HG03103 (cell line): ENCODE data around the gene EIF3C.
A peak's percentile ranks its signal among the peaks of the same experiment; 100 is the strongest.
"Not testable (repeated sequence)": the region's sequence is repeated elsewhere in the genome, so short reads cannot be mapped to it uniquely, and the experiment has no call there.

Experiments used
- ATAC-seq: cut with Tn5 transposase; IDR thresholded peaks from one replicate; pipeline ENCODE4 v1.9.1; 2021; ENCODE audit warnings: low read depth; ENCODE audit not compliant: unreplicated experiment

EIF3C gene

GRCh38 chr16:28746618-28747350, 35.5 kb downstream of the EIF3C start:
- ATAC-seq, result not testable (repeated sequence)

- ATAC-seq, result peak; percentile 94
These were observed 38.8 kb downstream of the EIF3C start for GRCh38 chr16:28749997-28750465.

DNA sequence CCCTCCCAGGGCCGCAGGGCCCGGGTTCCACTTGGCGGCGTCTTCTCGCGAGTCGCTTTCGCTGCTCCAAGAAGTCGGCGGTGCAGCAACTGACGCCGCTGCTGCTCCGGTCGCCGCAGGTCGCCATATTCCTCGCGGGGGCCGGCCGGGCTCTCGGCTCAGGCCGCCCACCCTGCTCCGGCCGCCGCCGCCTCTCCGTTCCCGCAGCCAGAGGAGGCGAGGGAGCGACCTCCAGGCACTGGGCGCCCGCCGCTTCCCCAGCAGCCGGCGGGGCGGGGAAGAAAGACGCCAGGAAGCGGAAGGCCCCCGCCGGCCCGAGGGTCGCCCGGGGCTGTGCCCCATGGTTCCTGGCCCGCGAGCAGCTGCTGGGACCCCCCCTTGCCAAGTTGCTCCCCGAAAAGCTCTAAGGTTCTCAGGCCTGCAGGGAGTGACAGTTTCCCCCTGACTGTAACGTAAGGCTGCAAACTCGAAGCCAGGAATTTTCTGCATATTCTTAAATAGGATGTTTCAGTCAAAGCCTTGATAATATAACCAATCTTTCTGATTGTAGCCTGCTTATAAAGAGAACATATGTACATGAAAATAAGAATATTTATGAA, 39.3 kb downstream of the EIF3C start:
- ATAC-seq, result not testable (repeated sequence)

- not testable (repeated sequence) for ATAC-seq
These were observed 40.2 kb downstream of the EIF3C start, which contains the start of gene NPIPB9 for GRCh38 chr16:28751487-28751886. TSS of gene NPIPB9 (plus strand) at chr16:28751787.

GRCh38 chr16:28781697-28782096, 70.4 kb downstream of the EIF3C start:
- ATAC-seq, result not testable (repeated sequence)

GRCh38 chr16:28782357-28782756, 71.1 kb downstream of the EIF3C start:
- ATAC-seq, result not testable (repeated sequence)
